Loucy (cell line): ENCODE measurements around the gene DEFB108B.
"Not testable (repeated sequence)": the region's sequence is repeated elsewhere in the genome, so short reads cannot be mapped to it uniquely, and the experiment has no call there.

ENCODE experiments used
- H2AFZ ChIP-seq: fragments of 200-600 bp; sonication (generic); 2 replicates; pipeline ENCODE4 v1.6.0; 2016; ENCODE audit warnings: antibody characterized with exemption, mild to moderate bottlenecking, low read length, moderate library complexity
- H3F3A ChIP-seq: fragments of 200-600 bp; 2 replicates; pipeline ENCODE4 v1.6.0; 2016; ENCODE audit warnings: antibody characterized with exemption, low read depth, mild to moderate bottlenecking
- H3K27me3 ChIP-seq: fragments of 200-600 bp; sonication (generic); 2 replicates; pipeline ENCODE4 v1.6.1; 2014; ENCODE audit warnings: low read length, mild to moderate bottlenecking; ENCODE audit not compliant: insufficient read depth, poor library complexity, severe bottlenecking
- H3K36me3 ChIP-seq: fragments of 200-600 bp; sonication (generic); 2 replicates; pipeline ENCODE4 v1.6.1; 2016; ENCODE audit warnings: low read length; ENCODE audit not compliant: insufficient read depth
- H3K4me1 ChIP-seq: fragments of 200-600 bp; sonication (generic); 2 replicates; pipeline ENCODE4 v1.5.1; 2014; ENCODE audit warnings: low read length, mild to moderate bottlenecking; ENCODE audit not compliant: insufficient read depth, poor library complexity, severe bottlenecking
- H3K4me2 ChIP-seq: fragments of 200-600 bp; sonication (generic); 2 replicates; pipeline ENCODE4 v1.6.0; 2014; ENCODE audit warnings: antibody characterized with exemption, low read length, low read depth, mild to moderate bottlenecking; ENCODE audit not compliant: poor library complexity, severe bottlenecking
- H3K4me3 ChIP-seq: fragments of 200-600 bp; sonication (generic); 2 replicates; pipeline ENCODE4 v1.5.1; 2014; ENCODE audit warnings: low read length, mild to moderate bottlenecking, mixed read lengths; ENCODE audit not compliant: poor library complexity, severe bottlenecking
- H3K79me2 ChIP-seq: fragments of 200-600 bp; sonication (generic); 2 replicates; pipeline ENCODE4 v1.6.1; 2014; ENCODE audit warnings: low read length; ENCODE audit not compliant: insufficient read depth
- H3K9ac ChIP-seq: fragments of 200-600 bp; sonication (generic); 2 replicates; pipeline ENCODE4 v1.6.0; 2014; ENCODE audit warnings: mild to moderate bottlenecking, low read depth, low read length, moderate library complexity; ENCODE audit not compliant: poor library complexity, severe bottlenecking
- H3K9me2 ChIP-seq: fragments of 200-600 bp; sonication (generic); replicated peaks from 2 replicates; pipeline ENCODE4 v1.6.1; 2016; ENCODE audit warnings: low read depth, low read length, mixed read lengths
- H3K9me3 ChIP-seq: fragments of 200-600 bp; sonication (generic); 2 replicates; pipeline ENCODE4 v1.6.1; 2014; ENCODE audit warnings: mild to moderate bottlenecking, antibody characterized with exemption, low read length, low read depth; ENCODE audit not compliant: insufficient read depth
- H4K20me1 ChIP-seq: fragments of 200-600 bp; sonication (generic); 2 replicates; pipeline ENCODE4 v1.6.0; 2014; ENCODE audit warnings: antibody characterized with exemption, low read length, mild to moderate bottlenecking; ENCODE audit not compliant: insufficient read depth, poor library complexity, severe bottlenecking
- EZH2phosphoT487 ChIP-seq: fragments of 200-600 bp; IDR thresholded peaks from 2 replicates; pipeline ENCODE4 v1.6.1; 2018; ENCODE audit warnings: antibody characterized with exemption, mild to moderate bottlenecking, moderate library complexity, borderline replicate concordance
- TF ChIP-seq, protein P1 (sequence below): fragments of 200-600 bp; sonication (generic); conservative IDR thresholded peaks from 2 replicates; pipeline ENCODE4 v1.5.1; 2014; ENCODE audit warnings: mild to moderate bottlenecking, antibody characterized with exemption, low read length

Gene DEFB108B, protein sequence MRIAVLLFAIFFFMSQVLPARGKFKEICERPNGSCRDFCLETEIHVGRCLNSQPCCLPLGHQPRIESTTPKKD

DNA sequence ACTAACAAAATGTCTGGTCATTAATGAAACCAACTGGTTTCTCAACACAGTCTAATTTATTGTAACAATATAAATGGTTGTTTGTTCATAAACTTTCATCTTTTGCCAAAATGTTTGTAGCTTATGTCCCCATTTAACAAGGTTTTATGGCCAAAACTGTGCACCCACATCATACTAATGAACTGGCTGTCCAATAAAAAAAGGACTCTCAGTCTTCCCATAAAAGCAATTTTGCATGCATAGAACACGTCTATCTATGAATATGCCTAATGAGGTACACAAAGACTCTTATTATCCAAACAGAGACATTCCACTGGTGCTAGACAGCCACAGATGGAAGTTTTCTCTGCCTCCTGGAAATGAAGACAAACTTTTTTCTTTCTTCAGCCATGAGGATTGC lies at the start of gene DEFB108B:
TSS of gene DEFB108B (plus strand) at position 390 of the 400 bp plus-strand sequence. CDS start at position 390, 0 bp downstream.
- not testable (repeated sequence) for H3K9ac ChIP-seq

DNA sequence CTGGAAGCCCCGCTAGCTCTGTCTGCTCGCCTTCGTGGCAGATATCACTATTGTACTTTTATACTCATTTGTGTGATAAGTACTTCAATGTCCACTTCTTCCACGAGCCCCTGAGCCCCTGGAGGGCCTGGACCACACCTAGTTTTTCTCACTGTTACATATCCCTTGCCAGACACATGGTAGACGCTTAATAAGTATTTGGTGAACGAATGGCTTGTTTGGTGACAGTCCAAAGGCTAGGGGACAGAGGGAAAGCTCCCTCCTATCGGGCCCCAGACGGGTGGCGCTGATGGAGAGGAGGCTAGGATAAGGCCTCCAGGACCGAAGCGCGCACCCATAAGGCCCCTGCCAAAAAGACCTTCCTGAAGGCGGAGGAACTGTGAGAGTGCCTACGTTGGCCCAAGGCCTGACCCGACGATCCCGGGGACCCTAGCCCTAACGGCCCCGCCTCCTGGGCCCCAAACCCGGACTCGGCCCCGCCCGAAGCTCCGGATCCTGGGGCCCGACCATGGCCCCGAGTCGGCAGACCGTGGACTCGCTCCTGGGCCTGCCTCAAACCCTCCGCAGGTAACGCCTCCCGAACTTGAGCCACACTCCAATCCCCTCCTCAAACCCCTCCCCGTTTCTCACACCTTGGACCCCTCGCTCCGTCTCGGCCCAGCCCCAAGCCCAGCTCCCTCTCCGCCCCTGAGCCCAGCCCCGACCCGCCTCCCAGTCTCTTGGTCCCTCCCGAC lies 46.7 kb upstream of the DEFB108B start:
- peak overlapping the region; percentile 89 for H2AFZ ChIP-seq
- H3K9ac ChIP-seq: peak overlapping the region; percentile 61

More for the DNA sequence above, at the start of gene DEFB108B:
- not testable (repeated sequence) for H3K9me2 ChIP-seq, H3K79me2 ChIP-seq, H3K4me2 ChIP-seq, H2AFZ ChIP-seq, H3K36me3 ChIP-seq, H3K4me1 ChIP-seq, H3K4me3 ChIP-seq, H4K20me1 ChIP-seq, H3K9me3 ChIP-seq, H3K27me3 ChIP-seq, H3F3A ChIP-seq

DNA sequence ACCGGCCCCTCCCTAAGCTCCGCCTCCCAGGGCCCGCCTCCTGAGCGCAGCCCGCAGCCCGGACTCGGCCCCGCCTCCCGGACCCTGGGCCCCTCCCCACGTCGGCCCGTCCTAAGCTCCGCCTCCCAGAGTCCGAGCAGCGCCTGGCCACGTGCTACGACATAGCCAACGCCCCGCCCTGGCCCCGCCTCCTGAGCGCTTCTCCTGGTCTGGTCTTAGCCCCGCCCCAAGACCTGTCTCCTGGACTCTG lies 46.2 kb upstream of the DEFB108B start:
- H3K9me3 ChIP-seq: not testable (repeated sequence)
- Histone ChIP-seq H3K4me2 (peak overlapping the region; percentile 68), H3K9ac (peak overlapping the region; percentile 82)

More for the DNA sequence above, 46.7 kb upstream of the DEFB108B start:
- not testable (repeated sequence) for H3K79me2 ChIP-seq, H3F3A ChIP-seq, H3K36me3 ChIP-seq, H3K4me1 ChIP-seq, H3K9me2 ChIP-seq, H4K20me1 ChIP-seq, H3K9me3 ChIP-seq, H3K27me3 ChIP-seq
- H3K4me2 ChIP-seq: peak overlapping the region; percentile 68
- peak overlapping the region; percentile 91 for H3K4me3 ChIP-seq

DNA sequence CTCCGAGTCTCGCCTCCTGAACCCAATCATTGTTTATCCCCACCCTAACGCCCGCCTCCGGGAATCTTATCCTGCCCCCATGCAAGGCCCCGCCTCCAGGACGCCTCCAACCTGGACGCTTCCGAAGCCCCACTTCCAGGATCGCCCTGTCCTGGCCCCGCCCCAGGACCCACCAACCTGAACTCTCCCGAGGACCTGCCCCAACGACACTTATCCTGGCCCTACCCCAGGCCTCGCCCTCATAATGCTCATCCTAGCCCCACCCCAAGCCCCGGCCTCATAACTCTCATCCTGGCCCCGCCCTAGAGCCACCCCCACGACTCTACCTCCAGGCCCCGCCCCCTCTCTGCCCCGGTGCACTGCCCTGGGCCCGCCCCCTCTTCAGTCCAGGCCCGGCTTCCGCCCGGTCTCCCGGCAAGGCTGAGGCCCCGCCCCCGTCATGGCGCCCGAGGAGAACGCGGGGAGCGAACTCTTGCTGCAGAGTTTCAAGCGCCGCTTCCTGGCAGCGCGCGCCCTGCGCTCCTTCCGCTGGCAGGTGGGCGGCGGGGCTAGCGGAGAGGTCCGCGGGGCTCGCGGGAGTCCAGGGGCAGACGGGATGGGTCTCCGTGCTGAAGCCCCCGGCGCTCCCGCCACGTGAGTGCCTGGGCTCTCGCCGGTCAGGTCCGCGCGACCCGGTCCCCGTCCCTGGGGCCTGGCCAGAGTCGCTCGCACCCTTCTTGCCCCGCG lies 45.7 kb upstream of the DEFB108B start:
- Histone ChIP-seq H3K4me1 (peaks cover 5% of the 10 kb centered on the region), H2AFZ (peak overlapping the region; percentile 99), H3F3A (no peaks in the 10 kb centered on the region)

More for the DNA sequence above, 46.2 kb upstream of the DEFB108B start:
- Histone ChIP-seq H2AFZ (peak overlapping the region; percentile 99), H3K4me3 (peak overlapping the region; percentile 91)
- not testable (repeated sequence) for H3F3A ChIP-seq, H3K4me1 ChIP-seq, H3K9me2 ChIP-seq, H3K27me3 ChIP-seq, H3K36me3 ChIP-seq, H4K20me1 ChIP-seq, H3K79me2 ChIP-seq

DNA sequence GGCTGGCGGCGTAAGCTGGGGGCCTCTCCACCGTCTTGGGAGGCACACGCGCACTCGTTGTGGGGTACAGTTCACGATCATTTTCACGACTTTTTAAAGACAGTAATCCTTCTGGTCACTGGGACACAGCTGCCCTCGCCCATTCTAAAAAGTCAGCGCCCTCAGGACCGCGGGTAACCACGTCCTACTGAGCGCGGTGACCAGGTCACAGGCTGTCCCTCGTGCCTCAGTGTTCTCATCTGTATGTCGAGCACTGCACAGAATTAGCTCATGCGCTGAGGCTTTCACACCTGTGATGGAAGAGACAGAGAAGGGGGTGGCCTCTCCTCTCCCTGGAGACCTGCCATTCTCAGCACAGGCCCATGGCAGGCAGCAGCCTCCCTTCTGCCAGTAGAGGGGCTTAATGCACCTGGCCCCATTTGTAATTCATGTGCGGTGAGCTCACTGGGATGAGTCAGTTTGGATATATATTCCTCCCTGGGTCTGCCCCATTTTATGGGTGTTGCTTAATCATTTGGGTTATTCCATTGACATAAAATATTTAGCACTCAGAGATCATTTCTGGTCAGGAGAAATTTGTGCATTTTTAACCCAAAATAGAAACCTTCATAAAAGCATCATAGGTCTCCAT lies 45.1 kb upstream of the DEFB108B start:
- Histone ChIP-seq H2AFZ (peak overlapping the region; percentile 94), H3K4me3 (peak overlapping the region; percentile 91), H3K4me2 (peak overlapping the region; percentile 72), H3K9ac (peak overlapping the region; percentile 82)
- H3K9me3 ChIP-seq, H3K27me3 ChIP-seq, H3K79me2 ChIP-seq, H4K20me1 ChIP-seq, H3K36me3 ChIP-seq, H3F3A ChIP-seq, H3K4me1 ChIP-seq, H3K9me2 ChIP-seq: not testable (repeated sequence)

More for the DNA sequence above, 45.7 kb upstream of the DEFB108B start:
- H4K20me1 ChIP-seq: no peaks in the 10 kb centered on the region
- H3K9me2 ChIP-seq: no peaks in the 10 kb centered on the region
- no peaks in the 10 kb centered on the region for H3K36me3 ChIP-seq
- H3K27me3 ChIP-seq: no peaks in the 10 kb centered on the region
- peak overlapping the region; percentile 82 for H3K9ac ChIP-seq
- H3K79me2 ChIP-seq: no peaks in the 10 kb centered on the region
- peak overlapping the region; percentile 72 for H3K4me2 ChIP-seq
- H3K9me3 ChIP-seq: no peaks in the 10 kb centered on the region
- peak overlapping the region; percentile 91 for H3K4me3 ChIP-seq
- no peak for TF ChIP-seq EZH2phosphoT487
- TF ChIP-seq, protein P1, sequence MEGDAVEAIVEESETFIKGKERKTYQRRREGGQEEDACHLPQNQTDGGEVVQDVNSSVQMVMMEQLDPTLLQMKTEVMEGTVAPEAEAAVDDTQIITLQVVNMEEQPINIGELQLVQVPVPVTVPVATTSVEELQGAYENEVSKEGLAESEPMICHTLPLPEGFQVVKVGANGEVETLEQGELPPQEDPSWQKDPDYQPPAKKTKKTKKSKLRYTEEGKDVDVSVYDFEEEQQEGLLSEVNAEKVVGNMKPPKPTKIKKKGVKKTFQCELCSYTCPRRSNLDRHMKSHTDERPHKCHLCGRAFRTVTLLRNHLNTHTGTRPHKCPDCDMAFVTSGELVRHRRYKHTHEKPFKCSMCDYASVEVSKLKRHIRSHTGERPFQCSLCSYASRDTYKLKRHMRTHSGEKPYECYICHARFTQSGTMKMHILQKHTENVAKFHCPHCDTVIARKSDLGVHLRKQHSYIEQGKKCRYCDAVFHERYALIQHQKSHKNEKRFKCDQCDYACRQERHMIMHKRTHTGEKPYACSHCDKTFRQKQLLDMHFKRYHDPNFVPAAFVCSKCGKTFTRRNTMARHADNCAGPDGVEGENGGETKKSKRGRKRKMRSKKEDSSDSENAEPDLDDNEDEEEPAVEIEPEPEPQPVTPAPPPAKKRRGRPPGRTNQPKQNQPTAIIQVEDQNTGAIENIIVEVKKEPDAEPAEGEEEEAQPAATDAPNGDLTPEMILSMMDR: no peak

DNA sequence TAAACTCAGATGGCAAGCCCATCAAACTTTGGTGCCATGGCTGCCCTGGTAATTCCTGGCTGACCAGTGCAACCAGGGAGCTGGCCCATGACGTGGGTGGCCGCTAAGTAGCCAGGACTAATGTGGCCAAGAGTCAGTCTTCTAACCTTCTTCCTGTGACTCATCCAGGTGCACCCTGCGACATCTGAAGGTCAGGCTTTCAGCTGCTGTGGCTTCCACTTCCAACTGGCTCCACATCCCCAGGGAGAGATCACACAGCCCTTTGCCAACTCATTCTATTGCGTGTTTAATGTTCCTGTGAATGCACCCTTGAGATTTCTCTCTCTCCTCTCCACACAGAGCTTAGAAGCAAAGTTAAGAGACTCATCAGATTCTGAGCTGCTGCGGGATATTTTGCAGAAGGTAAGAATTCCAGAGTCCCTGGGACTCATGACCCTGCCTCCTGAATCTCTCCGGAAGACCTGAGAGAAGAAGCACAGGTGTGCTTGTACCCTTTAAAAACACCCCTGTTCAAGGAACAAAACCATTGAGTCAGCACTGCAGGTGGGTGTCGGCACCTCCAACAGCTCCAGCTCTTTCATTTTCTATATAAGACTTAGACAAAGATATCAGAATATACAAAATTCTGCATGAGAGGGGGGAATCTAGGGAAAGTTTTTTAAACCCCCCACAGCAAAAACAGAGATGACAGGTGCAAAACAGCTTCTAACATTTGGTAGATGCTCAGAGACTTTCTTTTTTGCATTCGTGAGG lies 43.4 kb upstream of the DEFB108B start:
- not testable (repeated sequence) for H3K9me2 ChIP-seq, H3K36me3 ChIP-seq, H3K9me3 ChIP-seq, H3K79me2 ChIP-seq, H3K27me3 ChIP-seq, H3K4me3 ChIP-seq, H4K20me1 ChIP-seq, H3K9ac ChIP-seq, H3K4me1 ChIP-seq, H3F3A ChIP-seq, H3K4me2 ChIP-seq, H2AFZ ChIP-seq
